Suprapubic skin (tissue), 4 donors: Measurements from ENCODE around the gene STX8. TPM values are rescaled to one million over a fixed set of nuclear protein-coding genes. Genes with fewer than 3 reads are reported as not detected.

ENCODE experiments used
- DNase-seq, 2 donors: peaks; one replicate each; pipeline ENCODE4 v3.0.0-alpha.2; 2019; ENCODE audit warnings: low spot score in 2 of 2
- H3K27ac ChIP-seq: fragments of 200-600 bp; sonication (generic); one replicate; pipeline ENCODE4 v1.5.1; 2019
- H3K27me3 ChIP-seq: fragments of 200-600 bp; sonication (generic); one replicate; pipeline ENCODE4 v1.5.1; 2019
- H3K36me3 ChIP-seq: fragments of 200-600 bp; sonication (generic); one replicate; pipeline ENCODE4 v1.5.1; 2019
- H3K4me1 ChIP-seq: fragments of 200-600 bp; sonication (generic); one replicate; pipeline ENCODE4 v1.5.1; 2019
- H3K4me3 ChIP-seq: fragments of 200-600 bp; sonication (generic); one replicate; pipeline ENCODE4 v1.5.1; 2019; ENCODE audit warnings: mild to moderate bottlenecking
- H3K9me3 ChIP-seq: fragments of 200-600 bp; sonication (generic); one replicate; pipeline ENCODE4 v1.5.1; 2019
- EP300 ChIP-seq: sonication (generic); formaldehyde crosslinking; IDR thresholded peaks from one replicate; pipeline ENCODE4 v1.6.1; 2017; ENCODE audit warnings: antibody characterized with exemption
- POLR2A ChIP-seq, 2 donors: fragments of 450-650 bp; IDR thresholded peaks; one replicate each; pipeline ENCODE4 v1.6.1; 2017; ENCODE audit warnings: antibody characterized with exemption in 2 of 2, mild to moderate bottlenecking in 2 of 2, moderate library complexity in 2 of 2
- POLR2AphosphoS5 ChIP-seq, 3 donors: sonication (generic); formaldehyde crosslinking; IDR thresholded peaks; one replicate each; pipeline ENCODE4 v1.6.1; 2017; ENCODE audit warnings: antibody characterized with exemption in 3 of 3
- WGBS: methylation state at CpG from one replicate; pipeline ENCODE4 v1.1.5; 2018; 5-methylcytosine and 5-hydroxymethylcytosine counted together
- total RNA-seq, 4 donors: library from RNA; depleted of rRNA; stranded (reverse); fragments of >200 nt; gene quantifications; one replicate each; pipeline ENCODE4 v1.1.0, GENCODE V29; 2016
- TF ChIP-seq, protein P1 (sequence below), 2 donors: fragments of 200-600 bp in 1 of 2; fragments of 450-650 bp in 1 of 2; sonication (generic) in 1 of 2; IDR thresholded peaks; one replicate each; pipeline ENCODE4 v1.5.1; 2016 to 2019; ENCODE audit warnings: antibody characterized with exemption in 2 of 2, mild to moderate bottlenecking in 1 of 2, moderate library complexity in 1 of 2

Gene STX8
- total RNA-seq, 4 donors from 2014 or later, result 21.5 to 74.0 (median 38.4) TPM

DNA sequence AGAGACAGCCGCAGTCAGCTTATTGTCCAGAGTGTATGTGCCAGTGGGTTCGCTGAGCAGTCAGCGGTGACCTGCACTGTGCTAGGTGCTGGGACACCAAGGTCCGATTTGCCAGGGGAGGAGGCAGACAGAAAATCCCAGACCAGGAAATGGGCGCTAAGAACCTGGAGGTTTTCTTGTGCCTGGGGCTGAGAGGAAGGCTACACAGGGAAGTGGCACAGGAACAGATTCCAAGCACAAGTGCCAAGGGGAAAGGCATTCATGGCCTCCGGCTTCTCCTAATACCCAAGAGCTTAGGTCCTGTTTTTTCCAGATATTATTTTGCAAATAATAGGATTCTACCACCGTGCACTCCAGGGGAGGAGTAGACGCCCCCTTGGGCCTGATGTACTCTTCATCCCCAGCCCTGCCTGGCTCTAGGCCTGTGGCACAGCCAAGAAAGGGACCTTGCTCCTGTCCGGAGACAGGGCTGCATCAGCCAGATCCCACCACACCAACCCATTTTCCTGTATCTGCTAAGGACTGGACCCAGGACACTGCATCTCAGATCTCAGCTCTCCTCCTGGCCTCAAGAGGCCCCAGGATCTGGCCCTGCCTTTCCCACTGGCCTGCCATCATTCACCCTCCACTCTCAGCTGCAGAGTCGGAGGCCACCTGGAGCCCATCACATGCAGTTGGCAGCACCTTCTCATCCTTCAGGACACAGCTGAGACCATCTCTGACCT, 367.1 kb downstream of the STX8 start:
- Histone ChIP-seq H3K4me1 (peaks cover 17% of the 10 kb centered on the region), H3K27me3 (no peaks in the 10 kb centered on the region), H3K9me3 (no peaks in the 10 kb centered on the region), H3K4me3 (no peak overlapping the region), H3K36me3 (no peaks in the 10 kb centered on the region), H3K27ac (no peak overlapping the region)
- WGBS, result 91% methylated on average over 10 of the region's 10 CpGs
- TF ChIP-seq EP300, result no peak
- TF ChIP-seq POLR2A (IDR thresholded peaks at IDR 0.05), result no peak
- TF ChIP-seq POLR2AphosphoS5 (IDR thresholded peaks at IDR 0.05), result no peak
- TF ChIP-seq, protein P1, sequence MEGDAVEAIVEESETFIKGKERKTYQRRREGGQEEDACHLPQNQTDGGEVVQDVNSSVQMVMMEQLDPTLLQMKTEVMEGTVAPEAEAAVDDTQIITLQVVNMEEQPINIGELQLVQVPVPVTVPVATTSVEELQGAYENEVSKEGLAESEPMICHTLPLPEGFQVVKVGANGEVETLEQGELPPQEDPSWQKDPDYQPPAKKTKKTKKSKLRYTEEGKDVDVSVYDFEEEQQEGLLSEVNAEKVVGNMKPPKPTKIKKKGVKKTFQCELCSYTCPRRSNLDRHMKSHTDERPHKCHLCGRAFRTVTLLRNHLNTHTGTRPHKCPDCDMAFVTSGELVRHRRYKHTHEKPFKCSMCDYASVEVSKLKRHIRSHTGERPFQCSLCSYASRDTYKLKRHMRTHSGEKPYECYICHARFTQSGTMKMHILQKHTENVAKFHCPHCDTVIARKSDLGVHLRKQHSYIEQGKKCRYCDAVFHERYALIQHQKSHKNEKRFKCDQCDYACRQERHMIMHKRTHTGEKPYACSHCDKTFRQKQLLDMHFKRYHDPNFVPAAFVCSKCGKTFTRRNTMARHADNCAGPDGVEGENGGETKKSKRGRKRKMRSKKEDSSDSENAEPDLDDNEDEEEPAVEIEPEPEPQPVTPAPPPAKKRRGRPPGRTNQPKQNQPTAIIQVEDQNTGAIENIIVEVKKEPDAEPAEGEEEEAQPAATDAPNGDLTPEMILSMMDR (IDR thresholded peaks at IDR 0.05), result no peak
- DNase-seq, result peak in 1 of 2 donors; percentile 25

DNA sequence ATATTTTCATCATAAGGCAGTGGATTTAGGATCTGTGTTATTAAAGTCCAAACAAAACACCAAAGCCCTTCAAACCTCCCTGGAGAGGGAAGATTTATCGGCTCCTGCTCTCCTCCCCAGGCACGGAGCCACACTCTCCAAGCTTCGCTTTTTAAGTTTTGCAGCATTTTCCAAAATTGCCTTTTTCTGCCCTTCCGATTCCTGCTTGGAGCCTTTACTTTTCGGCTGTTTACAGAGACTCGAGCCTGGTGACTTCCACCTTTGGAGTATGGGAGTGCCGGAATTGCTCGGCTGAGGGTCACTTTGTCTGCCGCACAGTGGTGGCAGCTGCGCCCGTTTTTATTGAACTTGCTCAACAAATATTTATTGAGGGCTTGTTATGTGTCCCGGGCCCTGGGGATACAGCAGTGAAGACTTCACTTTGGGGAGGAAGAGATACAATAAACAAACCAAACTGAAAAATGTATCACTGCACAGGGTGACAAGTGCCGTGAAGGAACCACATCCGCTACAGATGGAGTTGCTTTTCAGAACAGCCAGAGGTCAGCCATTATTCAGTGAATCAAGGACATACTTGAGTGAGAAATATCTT, 368.8 kb downstream of the STX8 start:
- 54% methylated on average over 14 of the region's 14 CpGs for WGBS

DNA sequence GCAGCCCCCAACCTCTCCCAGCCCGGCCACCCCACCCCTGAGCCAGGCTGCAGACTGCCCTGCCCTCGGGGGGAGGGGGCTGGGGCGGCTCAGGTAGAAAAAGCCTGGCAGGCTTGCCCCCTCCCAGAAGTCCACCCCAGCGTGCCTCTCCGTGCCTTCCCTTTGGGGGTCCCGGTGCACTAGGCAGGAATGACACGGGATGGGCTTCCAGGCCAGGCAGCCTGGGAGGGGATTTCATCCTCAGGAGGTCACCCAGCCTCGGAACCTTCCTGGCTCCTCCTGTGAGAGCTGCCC, 369.3 kb downstream of the STX8 start:
- Histone ChIP-seq H3K4me3 (no peak overlapping the region), H3K27ac (no peak overlapping the region)
- DNase-seq, result peak in 1 of 2 donors; percentile 60

More for the DNA sequence above, 368.8 kb downstream of the STX8 start:
- Histone ChIP-seq H3K27ac (no peak overlapping the region), H3K4me1 (peaks cover 17% of the 10 kb centered on the region), H3K36me3 (no peaks in the 10 kb centered on the region), H3K9me3 (no peaks in the 10 kb centered on the region), H3K27me3 (no peaks in the 10 kb centered on the region), H3K4me3 (no peak overlapping the region)
- TF ChIP-seq POLR2A (IDR thresholded peaks at IDR 0.05) (no peak), POLR2AphosphoS5 (IDR thresholded peaks at IDR 0.05) (no peak), EP300 (no peak)
- TF ChIP-seq, protein P1 (IDR thresholded peaks at IDR 0.05), result no peak
- peak in 1 of 2 donors; percentile 66 for DNase-seq

DNA sequence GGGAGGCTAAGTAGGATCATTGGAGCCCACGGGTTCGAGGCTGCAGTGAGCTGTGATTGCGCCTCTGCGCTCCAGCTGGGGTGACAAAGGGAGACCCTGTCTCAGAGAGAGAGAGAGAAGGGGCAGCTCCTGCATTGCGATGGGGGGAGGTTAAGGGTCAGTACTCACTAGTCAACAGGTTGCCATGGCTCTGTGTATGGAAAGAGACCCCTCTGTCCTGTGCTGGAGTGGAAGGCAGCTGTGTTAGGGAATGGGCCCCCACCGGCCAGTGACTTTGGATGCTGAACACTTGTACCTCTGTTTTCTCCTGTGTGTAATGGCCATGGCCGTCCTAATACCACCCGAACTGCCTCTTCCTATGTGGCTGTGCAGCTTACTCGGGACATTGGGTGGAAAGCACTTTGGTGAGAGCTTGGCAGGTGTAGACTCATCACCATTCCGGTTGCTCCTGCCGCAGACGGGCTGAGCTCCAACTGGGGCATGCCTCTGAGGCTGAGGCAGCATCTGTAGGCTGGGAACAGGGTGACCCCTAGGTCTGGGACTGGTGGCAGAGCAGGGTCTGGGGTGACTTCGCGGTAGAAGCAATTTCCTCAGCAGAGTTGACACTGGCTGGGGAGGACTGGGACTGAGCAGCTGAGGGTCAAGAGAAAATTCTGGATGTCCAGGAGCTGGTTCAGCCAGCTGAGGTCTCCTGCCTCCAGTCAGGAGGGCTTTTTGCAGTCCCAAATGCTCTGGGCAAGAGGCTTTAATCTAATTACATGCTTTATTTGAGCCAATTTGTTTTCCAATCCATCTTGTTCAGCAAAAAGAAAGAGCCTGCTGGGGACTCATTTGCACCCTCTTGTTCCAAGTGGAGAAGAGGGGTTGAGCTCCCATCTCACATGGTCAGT, 369.9 kb downstream of the STX8 start:
- Histone ChIP-seq H3K4me1 (peaks cover 17% of the 10 kb centered on the region), H3K27me3 (no peaks in the 10 kb centered on the region), H3K36me3 (no peaks in the 10 kb centered on the region), H3K27ac (no peak overlapping the region), H3K4me3 (no peak overlapping the region), H3K9me3 (no peaks in the 10 kb centered on the region)
- TF ChIP-seq POLR2AphosphoS5 (IDR thresholded peaks at IDR 0.05) (no peak), POLR2A (IDR thresholded peaks at IDR 0.05) (no peak), EP300 (no peak)
- TF ChIP-seq, protein P1 (IDR thresholded peaks at IDR 0.05), result no peak
- DNase-seq, result no peak
- 88% methylated on average over 7 of the region's 14 CpGs for WGBS

More for the DNA sequence above, 369.3 kb downstream of the STX8 start:
- TF ChIP-seq, protein P1 (IDR thresholded peaks at IDR 0.05), result no peak
- TF ChIP-seq POLR2A (IDR thresholded peaks at IDR 0.05) (no peak), POLR2AphosphoS5 (IDR thresholded peaks at IDR 0.05) (no peak), EP300 (no peak)
- no peaks in the 10 kb centered on the region for H3K9me3 ChIP-seq
- 47% methylated on average over 3 of the region's 8 CpGs for WGBS
- H3K36me3 ChIP-seq, result no peaks in the 10 kb centered on the region
- no peaks in the 10 kb centered on the region for H3K27me3 ChIP-seq
- peaks cover 17% of the 10 kb centered on the region for H3K4me1 ChIP-seq
